GM23338 (cell line): ENCODE data around the gene NPHP4. TPM values are rescaled to one million over a fixed set of nuclear protein-coding genes. Genes with fewer than 3 reads are reported as not detected.

Experiments used
- ATAC-seq: fragments of 200-7000 bp; cut with Tn5 transposase; 3 replicates; pipeline ENCODE4 v1.9.1; 2020
- DNase-seq: peaks from one replicate; pipeline ENCODE4 v3.0.0-alpha.2; 2015; ENCODE audit warnings: low spot score
- H2AFZ ChIP-seq: fragments of 200-600 bp; sonication (generic); 2 replicates; pipeline ENCODE4 v1.8.0; 2016; ENCODE audit warnings: antibody characterized with exemption, mild to moderate bottlenecking, moderate library complexity
- H3F3A ChIP-seq: fragments of 200-600 bp; sonication (generic); replicated peaks from 2 replicates; pipeline ENCODE4 v1.8.0; 2017; ENCODE audit warnings: antibody characterized with exemption, mixed run types, low read depth
- H3K27ac ChIP-seq: fragments of 200-600 bp; sonication (generic); 2 replicates; pipeline ENCODE4 v1.6.1; 2016; ENCODE audit warnings: low read depth
- H3K27me3 ChIP-seq: fragments of 200-600 bp; sonication (generic); 2 replicates; pipeline ENCODE4 v1.8.0; 2016; ENCODE audit warnings: mild to moderate bottlenecking, mixed run types, moderate library complexity; ENCODE audit not compliant: insufficient read depth
- H3K36me3 ChIP-seq: fragments of 200-600 bp; sonication (generic); 2 replicates; pipeline ENCODE4 v1.8.0; 2016; ENCODE audit warnings: mild to moderate bottlenecking; ENCODE audit not compliant: insufficient read depth
- H3K4me1 ChIP-seq: fragments of 200-600 bp; sonication (generic); 2 replicates; pipeline ENCODE4 v1.8.0; 2016; ENCODE audit warnings: mild to moderate bottlenecking, moderate library complexity; ENCODE audit not compliant: insufficient read depth
- H3K4me2 ChIP-seq: fragments of 200-600 bp; sonication (generic); 2 replicates; pipeline ENCODE4 v1.7.1; 2017; ENCODE audit warnings: mixed run types
- H3K4me3 ChIP-seq: fragments of 200-600 bp; sonication (generic); 2 replicates; pipeline ENCODE4 v1.6.1; 2016; ENCODE audit warnings: mixed run types
- H3K79me2 ChIP-seq: fragments of 200-600 bp; sonication (generic); replicated peaks from 2 replicates; pipeline ENCODE4 v1.8.0; 2017; ENCODE audit warnings: mild to moderate bottlenecking; ENCODE audit not compliant: insufficient read depth
- H3K9me2 ChIP-seq: fragments of 200-600 bp; sonication (generic); 2 replicates; pipeline ENCODE4 v1.8.0; 2017; ENCODE audit not compliant: insufficient read depth
- H4K20me1 ChIP-seq: fragments of 200-600 bp; sonication (generic); replicated peaks from 2 replicates; pipeline ENCODE4 v1.8.0; 2017; ENCODE audit warnings: mild to moderate bottlenecking; ENCODE audit not compliant: insufficient read depth
- H3K27ac Mint-ChIP-seq: 2 replicates; pipeline ENCODE4 v1.8.0; 2020; ENCODE audit warnings: inconsistent platforms, mild to moderate bottlenecking, moderate library complexity, mixed read lengths
- H3K27me3 Mint-ChIP-seq: 3 replicates; pipeline ENCODE4 v1.8.0; 2022; ENCODE audit warnings: low read depth, mild to moderate bottlenecking, moderate library complexity, mixed read lengths, inconsistent platforms; ENCODE audit not compliant: insufficient read depth, poor library complexity
- H3K36me3 Mint-ChIP-seq: 3 replicates; pipeline ENCODE4 v1.8.0; 2021; ENCODE audit warnings: low read depth, mild to moderate bottlenecking, inconsistent platforms, moderate library complexity, mixed read lengths
- H3K4me1 Mint-ChIP-seq: 3 replicates; pipeline ENCODE4 v1.8.0; 2020; ENCODE audit warnings: mild to moderate bottlenecking, inconsistent platforms, mixed read lengths
- H3K4me3 Mint-ChIP-seq: 3 replicates; pipeline ENCODE4 v1.8.0; 2021; ENCODE audit warnings: moderate library complexity, mild to moderate bottlenecking, inconsistent platforms, mixed read lengths
- H3K9me3 Mint-ChIP-seq: 3 replicates; pipeline ENCODE4 v1.8.0; 2020; ENCODE audit warnings: moderate library complexity, mild to moderate bottlenecking, inconsistent platforms, mixed read lengths
- CREB1 ChIP-seq: fragments of 250-450 bp; sonication (Bioruptor Pico); IDR thresholded peaks from 2 replicates; pipeline ENCODE4 v1.5.0; 2020; ENCODE audit warnings: low read depth, mild to moderate bottlenecking, moderate library complexity
- CTCF ChIP-seq, 2 experiments: fragments of 200-600 bp in 1 of 2; sonication (generic) in 1 of 2; conservative IDR thresholded peaks; 2 replicates each; pipeline versions ENCODE4 v1.5.1 to v1.6.1; 2016 to 2017; ENCODE audit warnings: antibody characterized with exemption in 2 of 2, low read depth in 2 of 2, mild to moderate bottlenecking in 2 of 2, moderate library complexity in 1 of 2
- ETS1 ChIP-seq: IDR thresholded peaks from 2 replicates; pipeline ENCODE4 v1.6.1; 2016; ENCODE audit warnings: antibody characterized with exemption
- EZH2 ChIP-seq: fragments of 200-600 bp; sonication (generic); IDR thresholded peaks from one replicate; pipeline ENCODE4 v1.8.0; 2017; ENCODE audit warnings: antibody characterized with exemption, mild to moderate bottlenecking, low read depth; ENCODE audit not compliant: unreplicated experiment
- EZH2phosphoT487 ChIP-seq: fragments of 200-600 bp; sonication (generic); IDR thresholded peaks from one replicate; pipeline ENCODE4 v1.8.1; 2018; ENCODE audit warnings: antibody characterized with exemption; ENCODE audit not compliant: unreplicated experiment
- JUNB ChIP-seq: IDR thresholded peaks from one replicate; pipeline ENCODE4 v1.6.1; 2016; ENCODE audit warnings: antibody characterized with exemption; ENCODE audit not compliant: unreplicated experiment
- NANOG ChIP-seq: IDR thresholded peaks from 2 replicates; pipeline ENCODE4 v1.6.1; 2016; ENCODE audit warnings: antibody characterized with exemption, borderline replicate concordance
- POLR2AphosphoS5 ChIP-seq: IDR thresholded peaks from 2 replicates; pipeline ENCODE4 v1.6.1; 2016; ENCODE audit warnings: antibody characterized with exemption, low read depth
- REST ChIP-seq: IDR thresholded peaks from one replicate; pipeline ENCODE4 v1.6.1; 2018; ENCODE audit warnings: antibody characterized with exemption; ENCODE audit not compliant: unreplicated experiment
- STAT1 ChIP-seq: IDR thresholded peaks from one replicate; pipeline ENCODE4 v1.6.1; 2016; ENCODE audit warnings: antibody characterized with exemption; ENCODE audit not compliant: unreplicated experiment
- ZNF114 ChIP-seq: fragments of 250-450 bp; sonication (Bioruptor Pico); IDR thresholded peaks from 2 replicates; pipeline ENCODE4 v1.5.0; 2020; ENCODE audit warnings: mild to moderate bottlenecking, moderate library complexity
- ZNF331 ChIP-seq: fragments of 250-450 bp; sonication (Bioruptor Pico); IDR thresholded peaks from 2 replicates; pipeline ENCODE4 v1.5.0; 2020; ENCODE audit warnings: low read depth, mild to moderate bottlenecking, moderate library complexity
- polyA plus RNA-seq: library from polyadenylated mRNA; unstranded; fragments of >200 nt; fragmentation: Nextera tagmentation; extraction: Ambion mirVana; gene quantifications from 2 replicates; pipeline ENCODE4 v1.2.1, GENCODE V29; 2016
- total RNA-seq: library from RNA; depleted of rRNA; stranded (reverse); fragments of >200 nt; shearing (Covaris generic); gene quantifications from 2 replicates; pipeline ENCODE4 v1.2.3, GENCODE V29; 2014

The NPHP4 gene
- total and polyA plus RNA-seq, 2 experiments from 2014 or later = 2.5 to 12.4 TPM

- TF ChIP-seq REST (no peak), EZH2 (no peak), EZH2phosphoT487 (no peak), ZNF331 (CRISPR knock-in tag) (no peak), CTCF (conservative IDR thresholded peaks at IDR 0.05; ENCODE audit: low read depth in 2 of 2) (no peak), ZNF114 (CRISPR knock-in tag) (no peak), ETS1 (no peak)
- Mint-ChIP-seq H3K9me3 (no peaks in the 10 kb centered on the region), H3K4me1 (peaks cover 4% of the 10 kb centered on the region), H3K27ac (no peak overlapping the region; the same call in 1 of the 2 replicates), H3K27me3 (no peaks in the 10 kb centered on the region), H3K4me3 (no peak overlapping the region), H3K36me3 (peaks cover 11% of the 10 kb centered on the region; the same call in 1 of the 3 replicates)
- no peak overlapping the region for H3K4me2 ChIP-seq
- H4K20me1 ChIP-seq = no peaks in the 10 kb centered on the region
- no peak overlapping the region for H3K27ac ChIP-seq
- ATAC-seq (no peak), DNase-seq (no peak)
- H3K27me3 ChIP-seq = no peaks in the 10 kb centered on the region
- H3K9me2 ChIP-seq = no peaks in the 10 kb centered on the region
- H2AFZ ChIP-seq = no peak overlapping the region
- no peak overlapping the region for H3K4me3 ChIP-seq
- H3F3A ChIP-seq = no peaks in the 10 kb centered on the region
- no peaks in the 10 kb centered on the region for H3K79me2 ChIP-seq
- H3K4me1 ChIP-seq = no peaks in the 10 kb centered on the region
- no peaks in the 10 kb centered on the region for H3K36me3 ChIP-seq
Measured at GRCh38 chr1:5961601-5962000, 30.6 kb downstream of the NPHP4 start.

- H3K9me2 ChIP-seq = no peaks in the 10 kb centered on the region
- no peak overlapping the region for H2AFZ ChIP-seq
- H3K27ac ChIP-seq = no peak overlapping the region
- H3K4me2 ChIP-seq = no peak overlapping the region
- H3K4me1 Mint-ChIP-seq = peaks cover 4% of the 10 kb centered on the region
- H3K36me3 Mint-ChIP-seq = peaks cover 5% of the 10 kb centered on the region; the same call in 1 of the 3 replicates
- H3K4me3 ChIP-seq = no peak overlapping the region
- H3F3A ChIP-seq = no peaks in the 10 kb centered on the region
- H3K4me3 Mint-ChIP-seq = no peak overlapping the region
- no peaks in the 10 kb centered on the region for H3K36me3 ChIP-seq
- no peaks in the 10 kb centered on the region for H3K4me1 ChIP-seq
- H3K27ac Mint-ChIP-seq = no peak overlapping the region
- H3K27me3 Mint-ChIP-seq = peaks cover 2% of the 10 kb centered on the region
- no peaks in the 10 kb centered on the region for H3K27me3 ChIP-seq
- DNase-seq (no peak), ATAC-seq (no peak)
- no peaks in the 10 kb centered on the region for H3K9me3 Mint-ChIP-seq
- H4K20me1 ChIP-seq = no peaks in the 10 kb centered on the region
- H3K79me2 ChIP-seq = no peaks in the 10 kb centered on the region
- TF ChIP-seq JUNB = no peak
- TF ChIP-seq ZNF331 (CRISPR knock-in tag) = no peak
- TF ChIP-seq EZH2phosphoT487 = no peak
- no peak for TF ChIP-seq NANOG
- TF ChIP-seq POLR2AphosphoS5 = no peak
- TF ChIP-seq STAT1 = no peak
- no peak for TF ChIP-seq CREB1 (CRISPR knock-in tag)
- TF ChIP-seq CTCF (conservative IDR thresholded peaks at IDR 0.05; ENCODE audit: low read depth in 2 of 2) = no peak
Measured at GRCh38 chr1:5960336-5960735, 31.9 kb downstream of the NPHP4 start.
